ENCODE measurements around the gene OR14J1.
"Not testable (repeated sequence)": the region's sequence is repeated elsewhere in the genome, so short reads cannot be mapped to it uniquely, and the experiment has no call there.

The OR14J1 gene

GRCh38 chr6:29301316-29301715, at the start of gene OR14J1:
Gene OR14J1 (plus strand): TSS chr6:29301701. CDS start chr6:29306690, 4,989 bp downstream.
- no peak for DNase-seq

DNA sequence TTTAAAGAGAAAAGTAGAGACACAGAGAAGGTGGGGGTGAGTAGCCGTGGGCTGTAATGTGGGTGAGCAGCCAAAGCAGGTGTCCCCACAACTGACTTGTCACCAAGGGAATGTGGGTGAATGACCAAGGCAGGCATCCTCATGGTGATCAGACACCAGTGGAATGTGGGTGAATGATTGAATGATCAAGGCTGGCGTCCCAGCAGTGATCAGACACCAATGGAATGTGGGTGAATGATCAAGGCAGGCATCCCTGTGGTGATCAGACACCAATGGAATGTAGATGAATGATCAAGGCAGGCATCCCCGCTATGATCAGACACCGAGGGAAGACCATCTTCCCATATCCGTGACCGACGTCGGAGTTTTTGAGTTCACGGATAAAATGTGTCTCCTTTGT, 49.8 kb upstream of the OR14J1 start:
- DNase-seq, result no peak

GRCh38 chr6:29255530-29255929, 46.0 kb upstream of the OR14J1 start:
- no peak for DNase-seq

GRCh38 chr6:29259721-29260120, 41.8 kb upstream of the OR14J1 start:
- no peak for DNase-seq

GRCh38 chr6:29263001-29263400, 38.5 kb upstream of the OR14J1 start:
- DNase-seq, result no peak

DNA sequence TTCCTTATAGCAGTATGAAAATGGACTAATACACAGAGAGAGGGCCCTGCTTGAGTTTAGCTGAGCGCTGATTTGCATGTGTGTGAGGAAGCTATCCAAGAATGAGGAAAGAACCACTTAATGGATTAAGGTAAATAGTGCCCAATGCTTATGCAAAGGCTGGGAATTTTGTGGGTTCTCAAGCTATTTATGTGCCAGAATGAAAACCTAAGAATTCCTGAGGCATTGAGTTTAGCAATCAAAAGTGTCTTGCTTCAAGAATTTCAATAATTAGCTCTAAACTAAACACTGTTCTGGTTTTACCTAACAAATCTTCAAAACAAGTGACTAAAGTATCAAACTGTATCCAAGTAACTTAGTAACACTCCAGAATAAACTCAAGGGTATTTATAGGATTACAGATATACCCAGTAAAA, 7.0 kb upstream of the OR14J1 start:
- DNase-seq, result no peak

DNA sequence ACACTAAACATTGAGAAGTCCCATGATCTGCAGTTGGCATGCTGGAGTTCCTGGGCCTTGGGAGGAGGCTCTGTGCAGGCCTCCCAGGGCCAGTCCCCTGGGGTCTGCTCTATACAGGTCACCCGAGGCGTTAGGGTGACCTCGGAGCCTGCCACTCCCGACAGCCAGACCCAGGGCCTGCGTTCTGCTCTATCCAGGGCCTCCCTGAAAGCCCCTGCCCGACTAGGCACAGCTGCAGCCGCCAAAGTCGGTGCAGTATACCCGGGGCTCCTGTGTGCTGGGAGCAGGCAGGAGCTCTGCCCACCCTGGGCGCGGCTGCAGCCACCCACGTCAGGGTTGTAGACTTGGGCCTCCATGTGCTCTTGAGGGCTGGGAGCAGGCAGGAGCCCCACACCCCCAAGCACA, 6.3 kb upstream of the OR14J1 start:
- no peak for DNase-seq

GRCh38 chr6:29295623-29296022, 5.9 kb upstream of the OR14J1 start:
- no peak for DNase-seq

- DNase-seq, result no peak
These were observed 18.4 kb downstream of the OR14J1 start for GRCh38 chr6:29319931-29320330.

- DNase-seq, result not testable (repeated sequence)
These were observed 21.8 kb downstream of the OR14J1 start for GRCh38 chr6:29323332-29323731.

- DNase-seq, result no peak
These were observed 24.3 kb downstream of the OR14J1 start for GRCh38 chr6:29325777-29326176.

GRCh38 chr6:29332676-29333075, 31.2 kb downstream of the OR14J1 start:
- DNase-seq, result no peak

- DNase-seq, result no peak
These were observed 34.8 kb downstream of the OR14J1 start for GRCh38 chr6:29336269-29336668.

GRCh38 chr6:29345380-29345779, 43.9 kb downstream of the OR14J1 start:
- DNase-seq, result no peak

DNA sequence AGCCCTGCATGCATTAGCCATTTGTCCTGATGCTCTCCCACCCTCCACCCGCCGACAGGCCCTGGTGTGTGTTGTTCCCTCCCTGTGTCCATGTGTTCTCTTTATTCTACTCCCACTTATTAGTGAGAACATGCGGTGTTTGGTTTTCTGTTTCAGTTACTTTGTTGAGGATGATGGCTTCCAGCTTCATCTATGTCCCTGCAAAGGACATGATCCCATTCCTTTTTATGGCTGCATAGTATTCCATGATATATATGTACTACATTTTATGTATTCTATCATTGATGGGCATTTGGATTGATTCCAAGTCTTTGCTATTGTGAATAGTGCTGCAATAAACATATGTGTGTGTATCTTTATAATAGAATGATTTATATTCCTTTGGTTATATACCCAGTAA, 47.8 kb downstream of the OR14J1 start:
- not testable (repeated sequence) for DNase-seq

DNA sequence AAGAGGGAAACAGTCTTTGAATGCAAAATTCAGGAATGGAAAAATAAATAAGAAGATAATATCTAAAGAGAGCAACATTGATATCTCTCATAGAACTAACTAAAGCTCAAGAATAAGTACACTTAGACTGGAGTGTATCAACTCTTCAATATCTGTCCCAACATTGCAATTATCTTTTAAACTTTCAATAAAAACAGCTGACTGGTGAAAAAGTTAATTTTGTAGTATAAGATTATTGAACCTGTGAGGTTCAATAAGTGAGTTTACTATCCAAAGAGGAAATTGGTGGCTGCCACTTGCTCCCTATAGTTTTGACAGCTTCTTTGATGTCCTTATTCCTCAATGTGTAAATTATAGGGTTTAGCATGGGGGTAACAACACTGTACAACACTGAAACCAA, 53.5 kb downstream of the OR14J1 start:
- no peak for DNase-seq

- no peak for DNase-seq
These were observed 54.1 kb downstream of the OR14J1 start for GRCh38 chr6:29355603-29356002.
